ENCODE results near the gene ALOX12. TPM values are rescaled to one million over a fixed set of nuclear protein-coding genes. Genes with fewer than 3 reads are reported as not detected.

Gene ALOX12
- total RNA-seq, 1 donor from 2014 or later = not detected

GRCh38 chr17:7021993-7022778 lies 26.3 kb downstream of the ALOX12 start:
- DNase-seq (ENCODE audit: low read depth in 2 of 2) = peak; percentile 96 to 98

DNA sequence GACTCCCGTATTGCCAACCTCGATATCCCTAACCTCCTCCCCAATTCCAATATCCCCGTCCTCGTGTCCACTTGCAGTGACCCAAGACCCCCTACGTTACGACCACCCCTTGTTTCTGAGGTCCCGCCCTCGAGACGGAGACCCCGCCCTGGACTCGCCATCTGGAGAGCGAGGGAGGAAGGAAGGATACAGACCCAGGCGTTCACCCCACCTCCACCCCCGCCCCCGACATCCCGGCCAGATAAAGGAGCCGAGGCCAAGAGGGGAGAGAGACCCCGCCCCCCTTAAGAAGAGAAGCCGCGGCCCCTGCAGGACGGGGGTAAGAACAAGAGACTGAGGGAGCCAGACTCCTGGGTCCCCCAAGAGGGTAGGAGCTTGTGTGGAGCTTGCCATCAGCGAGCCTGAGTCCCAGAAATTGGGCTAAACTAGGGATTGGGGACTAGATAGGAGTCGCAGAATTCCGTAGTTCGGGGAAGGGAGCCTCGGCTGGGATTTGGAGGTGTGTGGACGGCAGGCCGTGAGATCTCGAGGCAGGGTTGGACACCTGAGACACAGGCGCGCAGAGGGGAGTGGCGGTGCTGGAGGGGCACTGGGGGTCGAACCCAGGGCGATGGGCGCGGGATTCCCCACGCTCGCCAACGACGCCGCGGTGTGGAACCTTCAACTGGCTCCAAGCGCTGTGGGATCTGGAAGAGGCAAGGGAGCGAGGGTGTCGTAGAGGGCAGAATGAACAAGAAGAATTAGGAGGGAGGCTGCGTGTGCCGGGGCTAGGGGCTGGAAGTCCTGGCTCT lies 27.1 kb downstream of the ALOX12 start, which contains the start of gene BCL6B:
Gene BCL6B (plus strand): TSS at position 270 of the 791 bp plus-strand sequence. CDS start 622 bp downstream, outside the sequence.
- peak; percentile 52 to 85 for DNase-seq (ENCODE audit: low read depth in 2 of 2)

GRCh38 chr17:7023576-7024401 lies 27.9 kb downstream of the ALOX12 start:
- peak; percentile 99 to 100 for DNase-seq (ENCODE audit: low read depth in 2 of 2)

- no peak for DNase-seq (ENCODE audit: low read depth in 2 of 2)
These were observed 28.5 kb downstream of the ALOX12 start for GRCh38 chr17:7024402-7024785.

- no peak for DNase-seq (ENCODE audit: low read depth in 2 of 2)
These were observed 29.4 kb downstream of the ALOX12 start for GRCh38 chr17:7025245-7025644.

- DNase-seq (ENCODE audit: low read depth in 2 of 2) = no peak
These were observed 30.7 kb downstream of the ALOX12 start for GRCh38 chr17:7026471-7027115.

DNA sequence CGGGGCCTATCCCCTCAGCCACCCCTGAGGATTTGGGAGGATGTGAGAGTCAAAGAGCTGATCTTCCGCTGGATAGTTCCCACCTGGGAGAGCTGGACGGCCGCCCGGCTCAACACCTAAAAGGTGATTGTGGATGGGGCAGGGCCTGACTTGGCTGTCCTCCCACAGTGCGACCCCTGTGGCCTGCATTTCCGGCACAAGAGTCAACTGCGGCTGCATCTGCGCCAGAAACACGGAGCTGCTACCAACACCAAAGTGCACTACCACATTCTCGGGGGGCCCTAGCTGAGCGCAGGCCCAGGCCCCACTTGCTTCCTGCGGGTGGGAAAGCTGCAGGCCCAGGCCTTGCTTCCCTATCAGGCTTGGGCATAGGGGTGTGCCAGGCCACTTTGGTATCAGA lies 31.5 kb downstream of the ALOX12 start:
- DNase-seq (ENCODE audit: low read depth in 2 of 2) = peak; percentile 33 to 55

DNA sequence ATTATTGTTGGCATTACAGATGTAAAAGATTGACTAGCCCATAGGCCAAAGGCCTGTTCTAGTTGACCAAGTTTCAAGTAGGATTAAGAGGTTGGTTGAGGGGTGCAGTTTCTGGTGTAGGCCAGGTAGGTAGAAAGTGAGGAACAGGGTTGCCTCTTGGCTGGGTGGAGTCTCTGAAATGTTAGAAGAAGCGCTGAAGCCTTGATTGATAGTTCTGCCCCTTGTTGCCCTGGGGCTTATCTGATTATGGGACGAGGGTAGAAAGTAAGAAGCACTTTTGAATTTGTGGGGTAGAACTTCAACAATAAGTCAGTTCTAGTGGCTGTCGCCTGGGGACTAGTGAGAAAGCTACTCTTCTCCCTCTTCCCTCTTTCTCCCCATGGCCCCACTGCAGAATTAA lies 33.2 kb downstream of the ALOX12 start:
- DNase-seq (ENCODE audit: low read depth in 2 of 2) = no peak

- peak; percentile 87 to 96 for DNase-seq (ENCODE audit: low read depth in 2 of 2)
These were observed 33.8 kb downstream of the ALOX12 start for GRCh38 chr17:7029659-7030058.

- DNase-seq (ENCODE audit: low read depth in 2 of 2) = peak; percentile 67
These were observed 39.2 kb downstream of the ALOX12 start for GRCh38 chr17:7034955-7035590.

- DNase-seq (ENCODE audit: low read depth in 2 of 2) = peak; percentile 97 to 98
These were observed 39.9 kb downstream of the ALOX12 start, which contains the start of gene SLC16A13 for GRCh38 chr17:7035591-7036368. Gene SLC16A13, plus strand, starts transcription at chr17:7036015. Its CDS starts 368 bp downstream, at chr17:7036383.

- no peak for DNase-seq (ENCODE audit: low read depth in 2 of 2)
These were observed 42.4 kb downstream of the ALOX12 start for GRCh38 chr17:7038025-7038862.

DNA sequence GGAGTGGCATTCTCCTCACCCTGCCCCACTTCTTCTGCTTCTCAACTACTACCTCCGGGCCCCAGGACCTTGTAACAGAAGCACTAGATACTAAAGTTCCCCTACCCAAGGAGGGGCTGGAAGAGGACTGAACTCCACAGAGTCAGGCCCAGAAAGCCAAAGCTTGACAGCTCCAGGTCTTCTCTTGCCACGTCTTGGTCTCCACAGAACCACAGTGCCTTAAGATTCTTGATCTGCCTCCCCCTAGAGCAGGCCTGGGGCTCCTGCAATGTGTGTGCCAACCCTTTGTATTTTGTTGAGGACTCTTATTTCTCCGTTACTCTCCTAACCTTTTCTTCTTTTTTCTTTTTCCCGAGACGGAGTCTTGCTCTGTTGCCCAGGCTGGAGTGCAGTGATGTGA lies 44.0 kb downstream of the ALOX12 start:
- DNase-seq (ENCODE audit: low read depth in 2 of 2) = no peak

DNA sequence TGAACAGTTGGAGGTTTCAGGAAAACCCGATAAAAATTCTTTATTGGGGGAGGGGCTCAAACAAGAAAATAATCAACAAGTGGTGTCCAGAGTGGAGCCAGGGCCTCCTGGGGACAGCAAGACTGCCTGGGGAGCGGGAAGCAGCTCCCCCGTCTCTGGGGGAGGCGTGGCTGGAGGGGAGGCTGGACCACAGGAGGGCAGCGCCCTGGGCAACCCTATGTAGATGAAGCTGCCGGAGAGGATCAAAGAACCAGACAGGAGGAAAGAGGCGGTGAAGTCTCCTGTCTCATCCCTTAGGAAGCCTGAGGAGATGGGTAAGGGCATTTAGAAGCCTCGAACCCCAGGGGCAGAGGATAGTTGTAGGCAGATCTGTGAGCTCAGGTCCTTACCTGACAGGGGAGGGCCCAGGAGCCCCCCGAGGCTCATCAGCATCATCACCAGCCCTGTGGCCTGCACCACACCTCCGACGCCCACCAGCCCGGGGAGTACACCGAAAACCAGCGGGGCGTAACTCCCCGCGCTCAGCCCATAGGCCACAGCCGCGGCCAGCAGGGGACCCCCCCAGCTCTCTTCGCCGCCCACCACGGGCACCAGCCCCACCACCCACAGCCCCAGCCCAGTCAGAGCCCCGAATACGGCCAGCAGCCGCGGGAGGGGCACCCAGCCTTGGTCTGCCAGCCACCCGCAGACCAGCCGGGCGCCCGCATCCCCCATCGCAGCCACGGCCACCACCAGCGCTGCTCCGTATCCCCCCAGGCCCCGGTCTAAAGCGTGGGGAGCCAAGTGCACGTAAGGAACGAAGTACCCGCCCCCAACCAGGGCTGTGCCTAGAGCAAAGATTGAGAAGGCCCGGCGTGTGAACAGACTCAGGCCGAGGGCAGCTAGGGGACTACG lies 46.0 kb downstream of the ALOX12 start:
- DNase-seq (ENCODE audit: low read depth in 2 of 2) = no peak

GRCh38 chr17:7042501-7043181 lies 46.8 kb downstream of the ALOX12 start:
- no peak for DNase-seq (ENCODE audit: low read depth in 2 of 2)

- DNase-seq (ENCODE audit: low read depth in 2 of 2) = no peak
These were observed 47.3 kb downstream of the ALOX12 start for GRCh38 chr17:7043182-7043496.

DNA sequence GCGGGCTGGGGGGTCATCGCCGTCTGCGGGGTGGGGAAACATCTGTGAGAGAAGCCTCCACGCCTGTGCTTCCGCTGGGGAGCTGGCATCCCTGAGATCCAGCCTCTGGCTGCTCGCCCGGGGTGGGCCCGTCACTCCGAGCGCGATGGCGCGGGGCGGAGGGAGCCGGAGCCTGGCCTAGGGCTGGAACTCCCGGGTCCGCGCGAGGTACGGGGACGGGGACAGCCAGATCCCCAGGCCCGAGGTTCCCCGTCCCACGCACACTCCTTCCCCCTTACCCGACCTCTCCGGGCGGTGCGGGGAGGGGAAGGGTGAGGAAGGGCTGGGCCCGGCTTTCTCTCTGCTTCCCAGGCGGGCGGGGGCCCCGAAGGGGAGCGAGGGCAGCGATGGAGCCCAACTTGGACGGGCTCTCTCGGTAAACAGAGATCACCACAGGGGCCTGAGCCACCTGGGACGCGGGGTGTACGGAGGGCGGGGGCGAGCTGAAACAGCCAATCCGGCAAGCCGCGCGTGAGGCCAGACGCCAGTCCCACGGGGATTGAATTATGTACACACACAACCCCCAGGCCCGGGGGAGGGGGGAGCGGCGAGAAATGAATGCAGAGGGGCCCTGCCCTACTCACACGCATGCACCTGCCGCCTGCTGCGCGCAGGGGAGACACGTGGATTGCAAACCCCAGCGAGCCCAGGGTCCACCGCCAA lies 47.8 kb downstream of the ALOX12 start, which contains the start of gene SLC16A11:
Gene SLC16A11 (minus strand): TSS at position 596 of the 702 bp plus-strand sequence. CDS start 579 bp downstream, at position 17.
- peak; percentile 40 to 52 for DNase-seq (ENCODE audit: low read depth in 2 of 2)

Measured in lung microvascular endothelial cell (primary cell).